Measurements from ENCODE around the gene GGA1.

- no peak for TF ChIP-seq POLR2A (IDR thresholded peaks at IDR 0.05; ENCODE audit: low read depth, low read length)
- no peak for TF ChIP-seq POLR2AphosphoS5 (IDR thresholded peaks at IDR 0.05; ENCODE audit: low read depth, low read length)
- no peak for TF ChIP-seq TAF1 (IDR thresholded peaks at IDR 0.05; ENCODE audit: borderline replicate concordance, low read depth, low read length)
Observed at GRCh38 chr22:37679670-37680069, 71.0 kb downstream of the GGA1 start.
